Measurements from ENCODE around the gene MAG.

Gene MAG

DNA sequence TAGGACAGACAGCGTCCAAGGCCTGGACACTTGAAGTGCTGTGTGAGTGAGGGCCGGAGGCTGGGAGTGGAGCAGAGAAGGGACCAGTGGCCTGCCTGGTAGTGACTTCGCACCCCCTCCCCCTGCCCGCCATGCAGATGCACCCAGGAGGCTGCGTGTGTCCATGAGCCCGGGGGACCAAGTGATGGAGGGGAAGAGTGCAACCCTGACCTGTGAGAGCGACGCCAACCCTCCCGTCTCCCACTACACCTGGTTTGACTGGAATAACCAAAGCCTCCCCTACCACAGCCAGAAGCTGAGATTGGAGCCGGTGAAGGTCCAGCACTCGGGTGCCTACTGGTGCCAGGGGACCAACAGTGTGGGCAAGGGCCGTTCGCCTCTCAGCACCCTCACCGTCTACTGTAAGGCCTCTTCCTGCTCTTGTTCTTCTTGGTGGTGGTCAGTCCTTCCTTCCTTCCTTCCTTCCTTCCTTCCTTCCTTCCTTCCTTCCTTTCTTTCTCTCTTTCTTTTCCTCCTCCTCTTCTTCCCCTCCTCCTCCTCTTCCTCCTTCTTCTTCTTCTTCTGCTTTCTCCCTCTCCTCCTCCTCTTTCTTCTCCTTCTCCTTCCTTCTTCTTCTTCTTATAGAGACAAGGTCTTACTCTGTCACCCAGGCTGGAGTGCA, 49.7 kb downstream of the MAG start (continued):
- no peak for TF ChIP-seq BCL11B (tag by site-specific recombination; IDR thresholded peaks at IDR 0.05; ENCODE audit: low read depth)

DNA sequence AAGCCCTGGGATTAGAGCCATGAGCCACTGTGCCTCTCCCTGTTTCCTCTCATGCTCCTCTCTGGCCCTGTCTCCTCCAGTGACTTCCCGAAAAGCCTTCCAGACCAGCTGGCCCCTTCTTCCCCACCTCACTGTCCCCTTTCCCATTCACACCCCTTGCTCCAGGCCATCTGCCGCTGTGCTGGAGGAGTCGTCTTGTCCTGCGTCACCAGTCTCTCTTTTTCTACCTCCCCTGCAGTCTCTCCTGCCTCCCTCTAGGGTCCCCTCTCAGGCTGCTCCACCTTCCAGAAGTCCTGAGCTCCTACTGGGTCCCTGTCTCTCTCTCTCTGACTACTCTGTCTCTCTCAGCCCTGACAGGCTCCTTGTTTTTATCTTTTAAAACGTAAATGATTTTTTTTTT, 50.5 kb downstream of the MAG start:
- Histone ChIP-seq H3K4me1 (ENCODE audit: control insufficient read depth, insufficient read depth, low read length) (no peaks in the 10 kb centered on the region), H3K27ac (ENCODE audit: extremely low read depth, low read depth, low read length) (no peak overlapping the region), H3K4me3 (ENCODE audit: low read depth, low read length) (no peak overlapping the region), H3K36me3 (ENCODE audit: control insufficient read depth in 2 of 2, insufficient read depth in 1 of 2, low read length in 2 of 2) (no peaks in the 10 kb centered on the region), H3K9me3 (ENCODE audit: control insufficient read depth, insufficient read depth, low read depth, low read length) (no peaks in the 10 kb centered on the region)
- ChIA-PET POLR2A (interaction anchor here (0.5 kb wide), 1 partner anchor 84 kb away, joined by 3 read pairs; no protein-coding TSS in a partner anchor), CTCF (interaction anchor here (0.6 to 2.4 kb wide), 6 partner anchors 10 to 216 kb away, joined by 3 to 12 read pairs (median 4); no protein-coding TSS in a partner anchor)
- no peak for TF ChIP-seq ZNF121 (tag by site-specific recombination; IDR thresholded peaks at IDR 0.05)
- peak; percentile 18; the same call in 1 of the 2 replicates for TF ChIP-seq ZIC2 (tag by site-specific recombination; IDR thresholded peaks at IDR 0.05)

DNA sequence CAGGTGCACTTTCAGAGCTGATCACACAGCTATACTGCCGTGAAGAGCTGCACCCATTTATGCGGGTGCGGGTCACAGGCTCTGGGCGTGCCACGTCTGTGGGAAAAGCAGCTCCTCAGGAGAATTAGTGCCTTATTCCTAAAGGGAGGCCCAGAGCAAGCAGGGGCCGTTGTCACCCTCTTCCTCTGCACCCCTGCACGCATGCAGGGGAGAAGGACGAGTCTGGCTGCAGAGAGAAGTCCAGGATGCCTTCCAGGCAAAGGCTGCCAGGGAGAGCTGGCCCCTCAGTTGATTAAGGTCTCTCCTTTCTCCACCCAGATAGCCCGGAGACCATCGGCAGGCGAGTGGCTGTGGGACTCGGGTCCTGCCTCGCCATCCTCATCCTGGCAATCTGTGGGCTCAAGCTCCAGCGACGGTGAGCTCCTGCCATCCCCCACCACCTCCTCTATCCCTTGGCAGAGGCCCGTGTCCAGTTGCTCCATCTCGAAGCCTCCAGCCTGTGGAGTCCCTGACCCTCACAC, 52.6 kb downstream of the MAG start:
- no peaks in the 10 kb centered on the region for H3K4me1 ChIP-seq (ENCODE audit: control insufficient read depth, insufficient read depth, low read length)
- no peak overlapping the region for H3K4me3 ChIP-seq (ENCODE audit: low read depth, low read length)
- no peak overlapping the region for H3K27ac ChIP-seq (ENCODE audit: extremely low read depth, low read depth, low read length)
- ChIA-PET POLR2A (no interaction called here), CTCF (interaction anchor here (0.6 to 3.5 kb wide), 6 partner anchors 9 to 230 kb away, joined by 3 to 19 read pairs (median 8); no protein-coding TSS in a partner anchor)
- TF ChIP-seq ZFP37 (tag by site-specific recombination; IDR thresholded peaks at IDR 0.05) (no peak), ZNF184 (tag by site-specific recombination; IDR thresholded peaks at IDR 0.05) (no peak), ZNF24 (tag by site-specific recombination; IDR thresholded peaks at IDR 0.05) (no peak), ZBTB8A (tag by site-specific recombination; IDR thresholded peaks at IDR 0.05) (no peak), OVOL3 (tag by site-specific recombination; IDR thresholded peaks at IDR 0.05) (no peak), ZNF600 (tag by site-specific recombination; IDR thresholded peaks at IDR 0.05) (no peak)
- TF ChIP-seq, protein P1, sequence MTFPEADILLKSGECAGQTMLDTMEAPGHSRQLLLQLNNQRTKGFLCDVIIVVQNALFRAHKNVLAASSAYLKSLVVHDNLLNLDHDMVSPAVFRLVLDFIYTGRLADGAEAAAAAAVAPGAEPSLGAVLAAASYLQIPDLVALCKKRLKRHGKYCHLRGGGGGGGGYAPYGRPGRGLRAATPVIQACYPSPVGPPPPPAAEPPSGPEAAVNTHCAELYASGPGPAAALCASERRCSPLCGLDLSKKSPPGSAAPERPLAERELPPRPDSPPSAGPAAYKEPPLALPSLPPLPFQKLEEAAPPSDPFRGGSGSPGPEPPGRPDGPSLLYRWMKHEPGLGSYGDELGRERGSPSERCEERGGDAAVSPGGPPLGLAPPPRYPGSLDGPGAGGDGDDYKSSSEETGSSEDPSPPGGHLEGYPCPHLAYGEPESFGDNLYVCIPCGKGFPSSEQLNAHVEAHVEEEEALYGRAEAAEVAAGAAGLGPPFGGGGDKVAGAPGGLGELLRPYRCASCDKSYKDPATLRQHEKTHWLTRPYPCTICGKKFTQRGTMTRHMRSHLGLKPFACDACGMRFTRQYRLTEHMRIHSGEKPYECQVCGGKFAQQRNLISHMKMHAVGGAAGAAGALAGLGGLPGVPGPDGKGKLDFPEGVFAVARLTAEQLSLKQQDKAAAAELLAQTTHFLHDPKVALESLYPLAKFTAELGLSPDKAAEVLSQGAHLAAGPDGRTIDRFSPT (tag by site-specific recombination; IDR thresholded peaks at IDR 0.05) = no peak
- TF ChIP-seq, protein P2, sequence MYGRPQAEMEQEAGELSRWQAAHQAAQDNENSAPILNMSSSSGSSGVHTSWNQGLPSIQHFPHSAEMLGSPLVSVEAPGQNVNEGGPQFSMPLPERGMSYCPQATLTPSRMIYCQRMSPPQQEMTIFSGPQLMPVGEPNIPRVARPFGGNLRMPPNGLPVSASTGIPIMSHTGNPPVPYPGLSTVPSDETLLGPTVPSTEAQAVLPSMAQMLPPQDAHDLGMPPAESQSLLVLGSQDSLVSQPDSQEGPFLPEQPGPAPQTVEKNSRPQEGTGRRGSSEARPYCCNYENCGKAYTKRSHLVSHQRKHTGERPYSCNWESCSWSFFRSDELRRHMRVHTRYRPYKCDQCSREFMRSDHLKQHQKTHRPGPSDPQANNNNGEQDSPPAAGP (tag by site-specific recombination; IDR thresholded peaks at IDR 0.05) = no peak
- H3K9me3 ChIP-seq (ENCODE audit: control insufficient read depth, insufficient read depth, low read depth, low read length) = no peaks in the 10 kb centered on the region
- H3K36me3 ChIP-seq (ENCODE audit: control insufficient read depth in 2 of 2, insufficient read depth in 1 of 2, low read length in 2 of 2) = no peaks in the 10 kb centered on the region

DNA sequence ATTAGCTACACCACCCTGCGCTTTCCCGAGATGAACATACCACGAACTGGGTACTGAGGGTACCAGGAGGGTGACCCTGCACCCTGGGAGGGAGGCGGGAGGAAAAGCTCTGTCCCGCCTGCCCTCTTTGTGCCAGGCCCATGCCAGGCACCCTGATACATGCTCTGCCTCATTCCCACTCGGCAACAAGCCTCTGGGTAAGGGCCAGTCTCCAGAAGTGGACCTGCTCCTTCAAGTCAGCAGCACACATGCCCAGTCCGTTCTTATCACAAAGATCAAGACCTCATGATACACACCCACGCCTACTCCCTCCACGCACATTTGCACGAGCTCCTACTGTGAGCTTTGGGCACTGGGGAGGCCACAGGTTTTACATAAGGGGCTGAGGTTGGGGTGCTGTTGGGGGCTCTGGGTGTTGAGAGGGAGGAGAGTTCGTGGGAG, 53.7 kb downstream of the MAG start:
- POLR2A ChIA-PET = interaction anchor here (0.5 kb wide), 1 partner anchor 162 kb away, joined by 4 read pairs; no protein-coding TSS in a partner anchor
- H3K9me3 ChIP-seq (ENCODE audit: control insufficient read depth, insufficient read depth, low read depth, low read length) = no peaks in the 10 kb centered on the region
- CTCF ChIA-PET = interaction anchor here (2.1 to 3.5 kb wide), 2 partner anchors 123 to 149 kb away, joined by 11 to 19 read pairs; no protein-coding TSS in a partner anchor
- H3K4me3 ChIP-seq (ENCODE audit: low read depth, low read length) = no peak overlapping the region
- no peaks in the 10 kb centered on the region for H3K36me3 ChIP-seq (ENCODE audit: control insufficient read depth in 2 of 2, insufficient read depth in 1 of 2, low read length in 2 of 2)
- H3K27ac ChIP-seq (ENCODE audit: extremely low read depth, low read depth, low read length) = no peak overlapping the region
- no peaks in the 10 kb centered on the region for H3K4me1 ChIP-seq (ENCODE audit: control insufficient read depth, insufficient read depth, low read length)
- TF ChIP-seq, protein P3, sequence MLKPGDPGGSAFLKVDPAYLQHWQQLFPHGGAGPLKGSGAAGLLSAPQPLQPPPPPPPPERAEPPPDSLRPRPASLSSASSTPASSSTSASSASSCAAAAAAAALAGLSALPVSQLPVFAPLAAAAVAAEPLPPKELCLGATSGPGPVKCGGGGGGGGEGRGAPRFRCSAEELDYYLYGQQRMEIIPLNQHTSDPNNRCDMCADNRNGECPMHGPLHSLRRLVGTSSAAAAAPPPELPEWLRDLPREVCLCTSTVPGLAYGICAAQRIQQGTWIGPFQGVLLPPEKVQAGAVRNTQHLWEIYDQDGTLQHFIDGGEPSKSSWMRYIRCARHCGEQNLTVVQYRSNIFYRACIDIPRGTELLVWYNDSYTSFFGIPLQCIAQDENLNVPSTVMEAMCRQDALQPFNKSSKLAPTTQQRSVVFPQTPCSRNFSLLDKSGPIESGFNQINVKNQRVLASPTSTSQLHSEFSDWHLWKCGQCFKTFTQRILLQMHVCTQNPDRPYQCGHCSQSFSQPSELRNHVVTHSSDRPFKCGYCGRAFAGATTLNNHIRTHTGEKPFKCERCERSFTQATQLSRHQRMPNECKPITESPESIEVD (tag by site-specific recombination; IDR thresholded peaks at IDR 0.05) = no peak
- TF ChIP-seq SALL2 (tag by site-specific recombination; IDR thresholded peaks at IDR 0.05; ENCODE audit: borderline replicate concordance) = no peak
- TF ChIP-seq ZNF184 (tag by site-specific recombination; IDR thresholded peaks at IDR 0.05) = no peak
- TF ChIP-seq ZNF114 (tag by site-specific recombination; IDR thresholded peaks at IDR 0.05) = no peak
- TF ChIP-seq, protein P4, sequence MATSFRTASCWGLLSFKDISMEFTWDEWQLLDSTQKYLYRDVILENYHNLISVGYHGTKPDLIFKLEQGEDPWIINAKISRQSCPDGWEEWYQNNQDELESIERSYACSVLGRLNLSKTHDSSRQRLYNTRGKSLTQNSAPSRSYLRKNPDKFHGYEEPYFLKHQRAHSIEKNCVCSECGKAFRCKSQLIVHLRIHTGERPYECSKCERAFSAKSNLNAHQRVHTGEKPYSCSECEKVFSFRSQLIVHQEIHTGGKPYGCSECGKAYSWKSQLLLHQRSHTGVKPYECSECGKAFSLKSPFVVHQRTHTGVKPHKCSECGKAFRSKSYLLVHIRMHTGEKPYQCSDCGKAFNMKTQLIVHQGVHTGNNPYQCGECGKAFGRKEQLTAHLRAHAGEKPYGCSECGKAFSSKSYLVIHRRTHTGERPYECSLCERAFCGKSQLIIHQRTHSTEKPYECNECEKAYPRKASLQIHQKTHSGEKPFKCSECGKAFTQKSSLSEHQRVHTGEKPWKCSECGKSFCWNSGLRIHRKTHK (tag by site-specific recombination; IDR thresholded peaks at IDR 0.05) = no peak
- TF ChIP-seq ZNF621 (tag by site-specific recombination; IDR thresholded peaks at IDR 0.05) = no peak
- TF ChIP-seq, protein P5, sequence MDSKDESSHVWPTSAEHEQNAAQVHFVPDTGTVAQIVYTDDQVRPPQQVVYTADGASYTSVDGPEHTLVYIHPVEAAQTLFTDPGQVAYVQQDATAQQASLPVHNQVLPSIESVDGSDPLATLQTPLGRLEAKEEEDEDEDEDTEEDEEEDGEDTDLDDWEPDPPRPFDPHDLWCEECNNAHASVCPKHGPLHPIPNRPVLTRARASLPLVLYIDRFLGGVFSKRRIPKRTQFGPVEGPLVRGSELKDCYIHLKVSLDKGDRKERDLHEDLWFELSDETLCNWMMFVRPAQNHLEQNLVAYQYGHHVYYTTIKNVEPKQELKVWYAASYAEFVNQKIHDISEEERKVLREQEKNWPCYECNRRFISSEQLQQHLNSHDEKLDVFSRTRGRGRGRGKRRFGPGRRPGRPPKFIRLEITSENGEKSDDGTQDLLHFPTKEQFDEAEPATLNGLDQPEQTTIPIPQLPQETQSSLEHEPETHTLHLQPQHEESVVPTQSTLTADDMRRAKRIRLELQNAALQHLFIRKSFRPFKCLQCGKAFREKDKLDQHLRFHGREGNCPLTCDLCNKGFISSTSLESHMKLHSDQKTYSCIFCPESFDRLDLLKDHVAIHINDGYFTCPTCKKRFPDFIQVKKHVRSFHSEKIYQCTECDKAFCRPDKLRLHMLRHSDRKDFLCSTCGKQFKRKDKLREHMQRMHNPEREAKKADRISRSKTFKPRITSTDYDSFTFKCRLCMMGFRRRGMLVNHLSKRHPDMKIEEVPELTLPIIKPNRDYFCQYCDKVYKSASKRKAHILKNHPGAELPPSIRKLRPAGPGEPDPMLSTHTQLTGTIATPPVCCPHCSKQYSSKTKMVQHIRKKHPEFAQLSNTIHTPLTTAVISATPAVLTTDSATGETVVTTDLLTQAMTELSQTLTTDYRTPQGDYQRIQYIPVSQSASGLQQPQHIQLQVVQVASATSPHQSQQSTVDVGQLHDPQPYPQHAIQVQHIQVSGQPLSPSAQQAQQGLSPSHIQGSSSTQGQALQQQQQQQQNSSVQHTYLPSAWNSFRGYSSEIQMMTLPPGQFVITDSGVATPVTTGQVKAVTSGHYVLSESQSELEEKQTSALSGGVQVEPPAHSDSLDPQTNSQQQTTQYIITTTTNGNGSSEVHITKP (tag by site-specific recombination; IDR thresholded peaks at IDR 0.05) = no peak
- TF ChIP-seq EGR2 (tag by site-specific recombination; IDR thresholded peaks at IDR 0.05; ENCODE audit: low read depth) = peak; percentile 46; the same call in 1 of the 2 replicates
